ENCODE measurements around the gene BBIP1.

BBIP1 gene

DNA sequence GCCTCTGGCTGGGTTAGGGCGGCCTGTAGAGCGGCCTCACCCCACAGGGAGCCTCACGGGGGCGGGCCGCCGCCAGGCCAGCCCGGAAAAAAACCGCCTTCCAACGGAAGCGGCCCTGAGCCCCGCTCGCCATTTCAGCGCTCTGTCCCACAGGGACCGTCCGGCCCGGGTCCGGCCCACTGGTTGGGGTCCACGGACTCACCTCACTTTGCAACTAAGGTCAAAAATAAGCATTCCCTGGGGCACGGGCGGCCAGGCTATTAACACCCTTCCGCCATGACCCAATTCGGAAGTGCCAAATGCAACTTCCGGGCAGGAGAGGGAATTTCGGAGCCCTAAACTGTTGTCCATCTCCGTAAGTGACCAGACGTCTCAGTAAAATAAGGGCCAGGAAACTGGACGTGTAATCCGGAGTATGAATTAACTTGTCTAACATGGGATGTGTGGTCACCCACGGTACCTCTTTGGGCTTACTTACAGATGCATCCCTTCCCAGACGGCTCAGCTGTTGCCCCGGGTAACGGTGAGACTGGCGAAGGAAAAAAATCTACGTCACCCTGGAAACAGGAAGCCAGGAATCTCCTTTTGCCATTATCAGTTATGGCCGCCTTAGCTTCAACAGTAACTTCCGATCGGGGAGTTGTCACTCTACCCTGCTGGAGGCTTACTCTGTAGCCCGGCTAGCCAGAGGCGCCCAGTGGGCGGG is at the start of gene BBIP1:
BBIP1 (minus strand) TSS at position 538 of the 706 bp plus-strand sequence. CDS start 1,023 bp downstream, outside the sequence.
- DNase-seq = no peak

DNA sequence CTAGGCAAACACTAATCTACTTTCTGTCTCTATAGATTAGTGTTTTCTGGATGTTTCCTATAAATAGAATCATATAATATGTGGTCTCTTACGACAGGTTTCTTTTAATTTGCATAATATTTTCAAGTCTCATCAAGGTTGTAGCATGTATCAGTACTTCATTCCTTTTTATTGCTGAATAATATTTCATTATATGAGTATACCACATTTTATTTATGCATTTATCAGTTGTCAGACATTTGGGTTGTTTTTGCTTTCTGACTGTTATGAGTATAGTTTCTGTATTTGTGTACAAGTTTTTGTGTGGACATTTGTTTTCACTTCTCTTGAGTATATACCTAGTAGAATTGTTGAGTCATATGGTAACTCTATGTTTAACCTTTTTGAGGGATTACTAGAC is 48.7 kb upstream of the BBIP1 start:
- no peak for DNase-seq

DNA sequence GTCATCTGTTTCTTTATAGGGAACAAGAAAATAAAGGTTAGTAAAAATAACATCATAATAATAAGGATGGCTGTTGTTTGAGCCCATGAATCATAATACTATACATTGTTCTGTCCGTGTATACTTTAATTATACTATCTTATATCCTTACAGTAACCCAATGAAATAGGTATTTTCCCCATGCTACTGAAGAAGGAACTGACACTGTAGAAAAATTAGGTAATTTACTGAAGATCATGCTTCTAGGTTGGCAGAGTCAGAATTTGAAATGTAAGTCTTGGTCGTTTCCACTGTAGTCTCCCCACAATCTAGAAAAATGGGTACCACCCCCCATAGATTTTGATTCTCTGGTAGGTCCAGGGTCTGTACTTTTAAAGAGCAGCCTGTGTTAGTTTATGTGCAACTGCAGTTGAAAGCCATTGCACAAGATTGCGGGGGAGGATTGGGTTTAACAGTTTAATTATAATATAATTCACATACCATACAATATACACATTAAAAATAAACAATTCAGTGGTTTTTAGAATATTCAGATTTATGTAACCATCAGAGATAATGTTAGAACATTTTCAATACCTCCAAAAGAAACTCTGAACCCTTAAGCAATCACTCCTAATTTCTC is 48.1 kb upstream of the BBIP1 start:
- no peak for DNase-seq

DNA sequence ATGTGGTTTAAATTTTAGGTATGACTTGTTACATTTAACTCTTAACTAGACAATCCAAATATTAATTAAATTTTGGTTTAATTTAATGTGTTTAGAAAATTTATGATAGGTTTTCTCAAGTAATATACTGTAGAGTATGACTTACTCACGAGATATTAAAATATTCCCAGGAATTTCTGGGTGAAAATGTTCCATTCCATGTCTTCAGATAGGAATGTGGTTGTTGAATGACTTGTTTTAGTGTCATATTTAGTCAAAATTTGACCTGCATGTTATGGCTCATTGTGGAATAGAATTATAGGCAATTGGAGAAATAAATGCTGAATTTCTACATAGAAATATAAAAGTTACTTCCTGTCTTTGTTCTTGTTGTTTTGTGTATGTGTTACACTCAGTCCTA is 47.2 kb upstream of the BBIP1 start:
- DNase-seq = no peak

DNA sequence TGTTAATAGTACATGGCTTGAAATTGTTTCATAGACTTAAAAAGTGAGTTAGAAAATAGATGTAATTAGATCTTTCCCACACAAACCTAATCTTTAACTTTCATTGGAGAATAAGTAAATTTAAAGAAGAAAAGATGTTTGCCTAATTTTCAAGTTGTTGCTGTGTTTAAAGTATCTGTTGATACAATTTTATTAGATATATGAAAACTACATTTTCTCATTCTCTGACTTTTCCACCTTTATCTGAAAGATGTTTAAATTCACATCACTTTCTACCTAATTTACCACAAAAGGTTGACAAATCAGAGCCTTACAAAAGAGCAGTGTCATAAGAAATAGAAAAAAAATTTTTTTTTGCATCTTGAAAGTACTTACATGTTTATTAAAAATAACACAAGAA is 46.2 kb upstream of the BBIP1 start:
- DNase-seq = no peak

DNA sequence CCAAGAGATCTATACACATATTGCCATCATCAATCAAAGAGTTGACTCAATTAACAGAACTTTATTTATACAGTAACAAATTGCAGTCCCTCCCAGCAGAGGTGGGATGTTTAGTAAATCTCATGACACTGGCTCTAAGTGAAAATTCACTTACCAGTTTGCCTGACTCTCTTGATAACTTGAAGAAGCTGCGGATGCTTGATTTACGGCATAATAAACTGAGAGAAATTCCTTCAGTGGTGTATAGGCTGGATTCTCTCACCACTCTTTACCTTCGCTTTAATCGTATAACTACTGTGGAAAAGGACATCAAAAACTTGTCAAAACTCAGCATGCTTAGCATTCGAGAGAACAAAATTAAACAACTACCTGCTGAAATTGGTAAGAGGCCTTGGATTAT is 45.7 kb upstream of the BBIP1 start:
- DNase-seq = no peak

GRCh38 chr10:110963162-110963561 is 44.2 kb upstream of the BBIP1 start:
- no peak for DNase-seq

GRCh38 chr10:110962443-110962842 is 43.5 kb upstream of the BBIP1 start:
- no peak for DNase-seq

DNA sequence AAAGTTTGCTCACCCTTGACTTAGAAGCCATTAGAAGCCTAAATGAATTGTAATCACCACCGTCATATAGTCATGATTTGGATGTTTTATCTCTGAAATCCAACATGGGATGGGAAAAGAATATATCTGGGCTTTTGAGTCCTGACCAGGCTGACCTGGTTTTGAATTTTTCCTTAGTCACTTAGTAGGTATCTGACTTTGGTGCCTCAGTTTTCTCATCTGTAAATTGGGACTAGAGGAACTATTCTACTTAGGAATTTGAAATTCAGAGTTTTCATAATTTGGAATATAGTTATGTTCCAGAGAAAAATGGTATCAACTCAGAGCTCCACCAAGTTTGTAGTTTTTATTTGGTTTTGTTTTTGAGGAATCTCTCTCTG is 41.3 kb upstream of the BBIP1 start:
- DNase-seq = no peak

DNA sequence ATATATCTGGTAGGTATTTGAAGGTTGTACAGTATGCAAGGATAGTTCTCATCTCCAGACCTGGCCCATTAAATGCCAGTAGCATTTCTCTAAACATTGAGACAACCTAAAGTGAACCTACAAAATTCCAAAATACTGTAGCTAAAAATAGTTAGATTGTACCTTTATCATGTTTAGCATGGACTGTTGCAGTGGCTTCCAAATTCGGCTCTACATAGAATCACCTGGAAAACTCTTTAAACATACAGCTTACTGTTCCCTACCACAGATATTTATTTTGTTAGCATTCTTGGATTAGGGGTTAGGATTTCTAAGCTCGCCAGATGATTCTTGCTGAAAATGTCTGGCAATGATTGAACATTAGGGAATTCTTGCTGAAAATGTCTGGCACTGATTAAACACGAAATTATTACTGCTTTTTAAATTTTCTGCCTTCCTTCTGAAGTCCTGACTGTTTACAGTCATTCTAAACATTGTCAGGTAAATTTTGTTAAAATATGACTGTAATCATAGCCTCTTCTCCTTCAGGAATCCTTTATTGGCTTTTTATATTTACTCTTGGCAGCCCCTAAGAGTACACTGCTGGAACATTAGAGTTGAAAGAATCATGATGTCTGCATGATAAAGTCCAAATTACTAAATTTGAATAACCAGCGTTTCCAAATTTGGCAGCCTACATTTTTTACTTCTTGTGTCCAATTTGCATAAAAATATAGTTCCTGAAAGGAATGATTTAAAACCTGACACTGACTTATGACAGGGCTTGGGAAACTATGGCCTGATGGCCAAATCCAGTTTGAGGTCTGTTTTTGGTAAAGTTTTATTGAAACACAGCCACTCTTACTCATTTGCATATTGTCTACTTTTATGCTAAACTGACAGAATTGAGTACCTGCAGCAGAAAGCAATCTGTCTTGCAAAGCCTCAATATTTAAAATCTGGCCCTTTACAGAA is 40.7 kb upstream of the BBIP1 start:
- DNase-seq = no peak

DNA sequence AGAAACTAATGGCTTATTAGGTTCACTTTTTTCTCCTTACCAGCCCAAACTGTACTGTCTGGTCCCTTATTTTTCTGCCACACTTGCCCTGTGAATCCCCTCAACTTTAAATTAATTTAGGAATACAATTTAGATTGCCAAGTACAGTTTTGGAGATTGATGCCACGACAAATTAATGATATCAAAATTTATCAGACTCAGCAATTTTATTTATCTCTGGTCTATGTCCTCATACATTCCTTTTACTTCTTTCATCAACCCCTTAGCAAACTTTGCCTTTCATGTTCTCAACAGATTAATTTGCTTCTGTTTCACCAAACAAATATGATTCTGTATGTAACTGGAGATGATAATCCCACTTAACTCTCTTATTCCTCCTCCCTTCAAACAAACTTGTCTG is 38.6 kb upstream of the BBIP1 start:
- DNase-seq = no peak

DNA sequence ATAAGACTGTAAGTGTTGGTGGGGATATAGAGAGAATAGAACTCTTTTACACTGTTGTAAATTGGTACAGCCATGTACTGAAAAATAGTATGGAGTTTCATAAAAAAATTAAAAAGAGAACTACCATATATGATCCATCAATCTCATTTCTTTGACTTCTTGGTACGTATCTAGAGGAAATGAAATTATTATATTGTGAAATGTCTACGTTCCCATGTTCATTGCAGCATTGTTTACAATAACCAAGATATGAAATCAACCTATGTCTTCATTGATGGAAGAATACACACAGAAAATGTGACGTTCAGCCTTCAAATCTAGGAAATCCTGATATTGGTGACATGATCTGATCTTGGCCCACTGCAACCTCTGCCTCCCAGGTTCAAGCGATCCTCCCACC is 32.4 kb upstream of the BBIP1 start:
- no peak for DNase-seq

DNA sequence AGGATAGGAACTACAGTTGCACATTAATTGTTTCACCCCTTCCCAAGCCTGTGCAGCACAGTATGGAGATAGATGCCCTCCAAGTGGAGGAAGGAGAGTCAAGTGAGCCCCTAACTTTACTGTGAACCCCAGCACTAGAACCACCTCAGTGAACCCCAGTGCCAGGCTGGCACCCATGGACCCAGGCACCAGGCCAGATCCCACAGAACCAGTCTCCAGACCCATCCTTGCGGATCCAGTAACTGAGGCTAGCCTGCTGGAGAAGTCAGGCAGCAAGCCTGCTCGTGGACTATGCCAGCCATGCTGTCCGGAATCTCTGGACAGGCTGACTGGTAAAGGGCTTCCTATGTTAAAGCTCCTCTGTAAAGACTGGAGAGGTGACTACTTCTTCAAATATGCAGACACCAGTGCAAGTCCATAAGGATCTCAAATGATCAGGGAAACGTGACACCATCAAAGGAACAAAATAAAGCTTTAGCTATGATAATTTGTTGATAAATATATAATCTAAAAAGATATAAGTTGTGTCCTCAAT is 28.1 kb upstream of the BBIP1 start:
- DNase-seq = no peak

DNA sequence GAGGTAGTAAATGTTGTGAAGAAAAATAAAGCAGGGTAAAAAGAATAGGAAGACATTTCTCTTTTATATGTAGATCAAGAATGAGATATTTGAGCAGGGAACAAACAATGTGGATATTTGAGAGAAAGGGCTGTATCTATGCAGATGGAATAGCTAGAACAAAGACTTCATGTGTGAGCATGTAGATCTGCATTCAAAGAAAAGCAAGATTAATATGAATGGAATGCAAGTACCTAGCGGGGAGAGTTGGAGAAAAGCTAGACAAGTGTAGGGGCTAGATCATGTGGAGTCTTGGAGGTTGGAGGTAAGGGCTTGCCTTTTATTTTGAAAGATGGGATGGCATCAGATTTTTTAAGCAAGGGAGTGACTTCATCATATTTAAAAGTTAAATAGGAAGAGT is 27.5 kb upstream of the BBIP1 start:
- no peak for DNase-seq

- DNase-seq = no peak
Observed at GRCh38 chr10:110944792-110945396, 25.9 kb upstream of the BBIP1 start.

DNA sequence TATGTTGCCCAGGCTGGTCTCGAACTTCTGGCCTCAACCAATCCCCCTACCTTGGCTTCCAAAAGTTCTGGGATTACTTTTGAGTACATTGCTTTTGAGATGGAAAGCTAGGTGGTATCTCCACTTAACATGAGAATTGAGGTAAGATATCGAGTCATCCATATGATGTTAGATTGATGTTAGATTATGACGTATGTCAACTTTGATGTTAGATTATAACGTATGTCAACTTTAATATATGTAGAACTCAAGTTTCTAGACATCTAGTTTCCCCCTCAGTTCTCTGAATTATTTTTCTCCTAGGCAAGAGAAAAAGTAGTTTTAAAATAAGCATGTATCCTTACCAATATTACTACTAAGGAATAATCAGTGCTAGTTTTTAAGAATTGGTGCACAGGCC is 20.4 kb upstream of the BBIP1 start:
- DNase-seq = no peak

- no peak for DNase-seq
Observed at GRCh38 chr10:110936757-110937156, 17.8 kb upstream of the BBIP1 start.

DNA sequence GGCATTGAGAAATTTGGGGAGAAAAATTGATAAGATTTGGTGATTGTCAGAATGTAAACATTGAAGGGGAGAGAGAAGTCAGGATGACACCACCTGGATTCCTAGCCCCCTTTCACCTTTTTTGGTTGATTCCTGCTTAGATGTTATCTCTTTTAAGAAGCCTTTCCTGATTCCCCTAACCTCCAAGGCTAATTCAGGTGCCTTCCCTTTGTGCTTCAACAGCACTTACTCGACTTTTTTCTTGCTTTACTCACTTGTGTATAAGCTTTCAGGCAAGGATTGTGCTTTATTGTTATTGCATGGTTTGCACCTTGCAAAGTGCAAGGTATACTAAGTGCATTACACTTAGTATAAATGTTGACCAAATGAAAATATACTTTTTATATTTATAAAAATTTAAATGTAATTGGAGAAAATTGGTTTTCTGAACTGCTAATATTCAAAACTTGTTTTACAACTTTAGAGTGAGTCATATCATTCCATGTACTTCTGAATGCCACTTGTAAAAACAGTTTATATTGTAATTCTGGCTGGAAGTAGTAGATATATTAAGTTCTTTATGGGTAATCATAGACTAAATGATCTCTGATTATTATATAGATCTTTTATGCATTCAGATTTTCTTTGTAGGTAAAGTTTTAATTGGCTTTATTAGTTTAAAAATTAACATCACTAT is 13.7 kb upstream of the BBIP1 start:
- no peak for DNase-seq

DNA sequence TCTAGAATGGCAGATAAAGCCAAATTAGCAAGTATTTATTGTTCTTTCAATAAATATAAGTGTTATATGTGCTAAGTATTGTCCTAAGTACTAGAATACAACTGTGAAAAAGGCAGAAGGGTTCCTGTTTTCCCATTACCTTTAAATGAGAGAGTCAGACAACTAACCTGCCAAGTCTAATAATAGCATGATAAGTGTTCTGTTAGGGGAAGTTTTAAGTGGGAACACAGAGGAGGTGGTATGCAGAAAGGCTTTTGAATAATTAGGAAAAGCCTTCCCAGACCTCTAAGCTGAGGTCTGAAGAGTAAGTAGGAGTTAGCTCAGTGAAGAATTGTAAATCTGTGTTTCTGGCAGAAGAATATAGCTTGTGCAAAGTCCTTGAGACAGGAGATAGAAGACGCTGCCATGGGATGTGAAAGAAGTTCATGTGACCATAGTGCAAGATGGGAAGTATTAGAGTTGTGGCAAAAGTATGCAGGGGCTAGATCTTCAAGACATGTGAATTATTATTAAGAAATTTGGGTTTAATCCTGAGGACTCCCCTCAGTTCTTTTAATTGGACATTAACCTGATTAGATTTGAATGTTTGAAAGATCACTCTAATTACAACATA is 12.9 kb upstream of the BBIP1 start:
- no peak for DNase-seq

GRCh38 chr10:110927461-110927860 is 8.5 kb upstream of the BBIP1 start:
- DNase-seq = no peak

GRCh38 chr10:110923856-110924493 is 5.0 kb upstream of the BBIP1 start:
- no peak for DNase-seq
